ENCODE measurements around the gene ITGA4.

ITGA4 gene

DNA sequence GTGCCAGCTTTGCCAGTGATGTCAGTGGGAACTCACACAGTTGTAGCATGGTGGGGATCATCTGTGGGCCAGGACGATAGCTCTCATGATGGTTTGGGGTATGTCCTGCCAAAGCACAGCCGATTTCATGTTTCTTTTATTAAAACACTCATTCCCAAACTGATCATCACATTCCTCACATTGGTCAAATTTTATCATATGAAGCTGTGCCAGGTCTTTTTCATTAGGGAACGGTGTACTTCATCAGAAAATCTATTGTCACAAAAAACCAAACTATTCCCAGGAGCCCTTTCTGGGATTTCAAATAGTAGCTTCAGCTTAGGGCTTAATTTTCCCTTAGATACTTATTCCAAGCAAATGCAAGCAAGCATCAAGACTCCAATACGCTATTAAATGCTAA is 42.0 kb downstream of the ITGA4 start:
- DNase-seq (ENCODE audit: low read depth in 2 of 2, low spot score in 1 of 2): no peak

DNA sequence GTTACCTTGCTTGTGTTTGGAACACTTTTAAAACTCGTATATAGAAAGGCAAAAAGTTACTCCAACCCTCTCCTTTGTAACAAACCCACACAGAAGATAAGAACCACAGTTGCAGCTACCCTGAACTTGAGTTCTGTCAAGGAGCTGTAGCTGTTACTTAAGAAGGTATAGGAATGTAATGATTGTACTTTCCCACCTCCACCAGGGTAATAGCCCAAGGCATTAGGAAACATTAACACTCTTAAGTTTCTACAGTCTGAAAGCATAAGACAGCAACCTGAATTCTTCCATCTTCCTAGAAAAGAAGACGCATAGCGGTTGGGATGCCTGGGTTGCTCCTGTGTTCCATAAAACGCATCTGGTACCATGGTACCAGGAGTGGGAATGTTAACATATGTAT is 43.0 kb downstream of the ITGA4 start:
- DNase-seq (ENCODE audit: low read depth in 2 of 2, low spot score in 1 of 2): no peak

DNA sequence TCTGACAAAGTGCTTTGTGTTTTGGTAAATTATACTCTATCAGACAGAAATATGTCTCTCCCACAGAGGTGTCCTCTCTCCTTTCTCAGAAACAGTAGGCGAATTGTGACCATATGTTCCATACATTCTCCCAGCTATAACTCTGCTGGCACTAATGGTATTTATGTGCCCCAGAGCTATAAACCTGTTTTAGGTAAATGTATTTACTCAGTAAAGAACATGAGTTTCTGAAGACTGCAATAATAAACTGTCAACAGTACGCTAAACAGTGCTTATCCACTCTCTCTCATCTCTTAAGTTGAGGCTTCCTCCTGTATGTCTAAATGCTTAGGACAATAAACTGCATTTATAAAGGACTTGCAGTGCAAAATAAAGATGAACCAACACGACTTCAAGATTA is 58.5 kb downstream of the ITGA4 start:
- DNase-seq (ENCODE audit: low read depth in 2 of 2, low spot score in 1 of 2): no peak

DNA sequence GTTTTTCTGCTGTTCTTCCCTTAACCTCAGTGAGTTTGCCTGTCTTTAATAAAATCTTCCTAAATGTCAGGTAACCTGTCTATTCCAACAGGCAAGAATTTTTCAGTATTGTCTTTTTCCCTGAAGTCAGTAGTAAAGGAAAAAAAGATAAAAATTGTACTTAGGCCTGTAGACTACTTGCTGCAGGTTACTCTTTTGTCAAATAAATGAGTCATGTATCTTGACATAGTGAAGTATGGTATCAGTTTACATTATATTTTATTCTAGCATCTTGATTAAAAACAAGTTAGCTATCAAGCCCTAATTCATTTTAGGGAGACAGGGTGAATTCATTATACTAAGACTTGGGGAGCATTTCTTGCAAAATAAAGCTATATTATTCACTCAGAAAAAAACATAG is 59.8 kb downstream of the ITGA4 start:
- no peak for DNase-seq (ENCODE audit: low read depth in 2 of 2, low spot score in 1 of 2)

GRCh38 chr2:181517685-181518301 is 60.6 kb downstream of the ITGA4 start:
- no peak for DNase-seq (ENCODE audit: low read depth in 2 of 2, low spot score in 1 of 2)

GRCh38 chr2:181520253-181520652 is 63.1 kb downstream of the ITGA4 start:
- no peak for DNase-seq (ENCODE audit: low read depth in 2 of 2, low spot score in 1 of 2)

DNA sequence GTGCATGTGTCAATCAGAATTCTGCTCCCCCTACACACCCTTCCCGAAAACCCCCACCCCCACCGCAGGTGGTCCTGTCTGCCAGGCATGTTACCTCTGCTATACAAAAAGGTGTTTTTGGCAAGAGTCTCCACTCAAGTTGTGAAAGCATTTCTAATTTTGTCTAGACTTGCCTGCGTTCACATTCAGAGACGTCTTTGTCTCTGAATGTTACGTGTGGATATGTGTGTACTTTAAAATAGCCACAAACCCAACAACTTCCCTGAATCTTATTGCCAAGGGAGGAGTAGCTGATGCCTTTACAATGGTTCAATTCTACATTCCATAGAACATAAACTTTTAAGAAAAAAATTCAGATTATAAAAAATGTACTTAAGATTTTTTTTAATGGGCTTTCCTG is 66.6 kb downstream of the ITGA4 start:
- no peak for DNase-seq (ENCODE audit: low read depth in 2 of 2, low spot score in 1 of 2)

DNA sequence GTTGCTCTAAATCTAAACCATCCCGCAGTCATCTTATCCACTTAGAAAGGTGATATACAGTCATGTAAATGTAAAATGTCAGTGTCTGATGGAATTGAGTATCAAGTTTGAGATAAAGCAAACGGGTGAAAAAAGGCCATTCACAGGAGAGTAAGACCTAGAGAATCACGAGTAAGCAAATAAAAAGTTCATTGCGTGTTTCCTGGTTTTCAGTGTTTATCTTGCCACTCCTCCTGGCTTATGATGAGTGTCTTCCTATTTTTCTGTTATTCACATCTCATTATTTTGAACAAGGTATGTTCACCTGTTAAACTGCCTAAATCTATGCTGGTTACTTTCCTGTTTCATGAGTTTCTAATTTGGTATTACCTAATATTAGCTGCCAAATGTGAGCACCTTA is 68.8 kb downstream of the ITGA4 start:
- DNase-seq (ENCODE audit: low read depth in 2 of 2, low spot score in 1 of 2): no peak

- DNase-seq (ENCODE audit: low read depth in 2 of 2, low spot score in 1 of 2): no peak
These were observed 69.9 kb downstream of the ITGA4 start for GRCh38 chr2:181527058-181527457.

DNA sequence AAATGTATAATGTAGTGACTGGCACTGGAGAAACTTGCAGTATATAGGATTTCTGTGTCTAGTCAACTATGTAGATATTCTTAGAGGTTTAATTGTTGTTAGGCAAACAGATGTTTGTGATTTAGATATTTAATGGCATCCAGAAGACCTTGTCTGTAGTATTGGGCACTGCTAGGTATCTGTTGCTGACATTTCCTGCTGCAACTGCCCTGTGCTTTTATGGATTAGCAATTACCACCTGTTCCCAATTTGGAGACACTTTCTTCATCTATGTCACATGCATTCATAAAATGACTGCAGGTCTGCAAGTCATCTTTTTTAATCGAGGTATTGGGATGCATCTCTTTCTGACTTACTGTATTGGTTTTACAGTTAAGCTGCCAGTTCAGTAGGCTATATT is 71.3 kb downstream of the ITGA4 start:
- DNase-seq (ENCODE audit: low read depth in 2 of 2, low spot score in 1 of 2): no peak

- DNase-seq (ENCODE audit: low read depth in 2 of 2, low spot score in 1 of 2): no peak
These were observed 79.5 kb downstream of the ITGA4 start for GRCh38 chr2:181536730-181537129.

DNA sequence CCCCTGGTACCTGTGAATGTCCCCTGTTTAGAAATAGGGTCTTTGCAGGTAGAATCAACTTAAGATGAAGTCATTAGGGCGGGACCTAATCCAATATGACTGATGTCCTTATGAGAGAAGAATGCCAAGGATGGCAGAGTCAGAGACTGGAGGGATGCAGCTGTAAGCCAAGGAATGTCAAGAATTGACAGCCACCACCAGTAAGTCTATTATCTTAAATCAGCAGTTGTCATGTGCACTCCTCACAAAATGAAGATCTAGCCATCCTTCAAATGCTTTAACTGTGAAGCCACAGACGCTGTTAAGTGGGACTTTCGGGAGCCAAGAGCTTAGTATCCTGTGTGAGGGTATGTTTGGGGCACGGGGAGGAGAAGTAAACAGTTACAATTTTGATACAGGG is 83.2 kb downstream of the ITGA4 start:
- DNase-seq (ENCODE audit: low read depth in 2 of 2, low spot score in 1 of 2): no peak

- DNase-seq (ENCODE audit: low read depth in 2 of 2, low spot score in 1 of 2): no peak
These were observed 85.0 kb downstream of the ITGA4 start for GRCh38 chr2:181542170-181542569.

GRCh38 chr2:181546086-181546485 is 88.9 kb downstream of the ITGA4 start:
- no peak for DNase-seq (ENCODE audit: low read depth in 2 of 2, low spot score in 1 of 2)

GRCh38 chr2:181552808-181553207 is 95.6 kb downstream of the ITGA4 start:
- DNase-seq (ENCODE audit: low read depth in 2 of 2, low spot score in 1 of 2): no peak

- DNase-seq (ENCODE audit: low read depth in 2 of 2, low spot score in 1 of 2): no peak
These were observed 96.1 kb downstream of the ITGA4 start for GRCh38 chr2:181553244-181553643.

- no peak for DNase-seq (ENCODE audit: low read depth in 2 of 2, low spot score in 1 of 2)
These were observed 97.1 kb downstream of the ITGA4 start for GRCh38 chr2:181554061-181554830.

DNA sequence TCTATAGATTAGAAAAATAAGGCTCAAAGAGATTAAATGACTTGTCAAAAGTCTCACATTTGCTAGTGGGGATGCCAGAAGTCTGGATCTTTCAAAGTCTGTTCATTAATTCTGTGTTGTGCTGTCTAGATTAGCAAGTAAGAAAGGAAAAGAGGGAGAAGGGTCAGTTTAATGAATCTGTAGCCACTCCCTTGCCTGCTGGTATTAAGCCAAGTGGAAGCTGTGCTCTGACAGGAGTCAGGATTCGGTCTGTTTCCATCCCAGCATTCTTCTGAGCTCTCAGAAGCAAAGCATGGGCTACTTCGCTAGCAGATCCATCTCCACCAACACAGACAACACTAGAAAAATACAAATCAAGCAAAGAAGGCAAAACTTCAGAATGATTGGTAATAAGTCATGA is 101.2 kb downstream of the ITGA4 start:
- DNase-seq (ENCODE audit: low read depth in 2 of 2, low spot score in 1 of 2): no peak

DNA sequence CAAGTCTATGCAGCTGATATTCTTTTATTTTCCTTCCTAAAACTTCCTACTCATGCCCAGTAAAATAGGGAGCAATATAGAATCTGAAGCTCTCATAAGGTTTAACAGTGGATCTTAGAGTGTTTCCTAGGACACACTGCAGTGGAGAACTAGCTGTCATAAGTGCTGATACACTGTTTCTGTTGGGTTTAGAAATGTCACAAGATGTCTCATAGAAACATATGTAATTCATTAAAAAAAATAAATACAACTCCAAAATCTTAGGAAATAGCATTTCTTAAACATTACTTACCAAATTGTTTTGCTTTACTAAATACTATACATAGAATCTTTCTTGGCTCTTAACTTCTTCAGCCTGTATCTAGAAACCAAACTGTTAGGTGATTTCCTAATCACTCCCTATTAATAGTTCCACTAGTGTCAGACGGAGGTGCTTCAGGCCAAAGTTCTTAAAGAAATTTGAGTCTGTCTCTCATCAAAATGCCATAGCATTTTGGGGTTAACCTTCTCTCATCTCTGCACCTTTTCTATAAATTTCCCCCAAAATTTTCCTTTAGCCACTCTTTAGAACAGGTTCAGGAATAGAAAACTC is 106.0 kb downstream of the ITGA4 start:
- no peak for DNase-seq (ENCODE audit: low read depth in 2 of 2, low spot score in 1 of 2)

DNA sequence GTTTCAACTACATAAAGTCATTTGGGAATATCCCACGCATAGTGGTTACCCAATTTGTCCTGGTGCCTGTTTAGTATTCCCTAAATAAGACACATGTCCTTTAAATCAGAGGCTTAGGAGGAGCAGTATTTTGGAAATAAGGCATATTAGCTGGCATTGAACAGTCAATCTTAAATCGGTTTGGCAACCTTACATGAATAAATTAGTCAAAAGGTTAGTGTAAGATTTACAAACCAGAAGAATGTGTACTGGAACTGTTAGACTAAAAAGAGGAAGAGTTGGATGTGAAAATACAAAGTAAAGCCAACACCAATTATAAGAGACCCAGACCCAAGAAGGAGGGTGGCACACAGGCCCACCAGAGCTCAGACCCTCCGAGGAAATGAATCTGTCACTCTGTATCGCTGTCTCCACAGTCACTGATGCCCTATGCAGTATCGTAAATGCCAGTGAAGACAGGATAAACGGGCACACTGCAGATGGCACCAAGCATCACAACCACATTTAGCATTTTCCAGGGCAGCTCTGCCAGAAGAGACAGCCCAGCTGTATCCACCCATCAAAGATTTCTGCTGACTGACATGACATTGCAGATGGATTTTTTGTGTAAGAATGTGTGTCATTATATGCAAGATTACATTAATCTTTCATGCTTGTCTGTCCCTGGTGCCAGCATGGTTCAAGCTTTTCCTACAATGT is 109.3 kb downstream of the ITGA4 start:
- DNase-seq (ENCODE audit: low read depth in 2 of 2, low spot score in 1 of 2): no peak

DNA sequence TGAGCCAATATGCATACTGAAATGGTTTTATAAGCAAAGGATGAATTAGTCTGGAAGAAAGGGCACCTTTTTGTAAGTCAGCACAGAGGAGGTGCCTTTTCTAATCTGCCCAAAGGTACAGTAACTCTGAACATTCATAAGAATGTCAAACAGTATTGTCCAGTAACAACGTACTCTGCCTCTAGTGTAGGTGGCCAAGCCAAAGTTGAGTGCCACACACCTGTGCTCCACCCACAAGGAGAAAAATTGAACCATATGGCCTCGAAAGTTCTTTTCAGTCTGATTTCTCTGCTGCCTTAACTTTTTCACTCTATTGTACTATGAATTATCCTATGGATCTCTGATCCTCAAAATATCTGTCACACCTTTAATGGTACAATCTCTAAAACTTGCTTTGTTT is 112.9 kb downstream of the ITGA4 start:
- DNase-seq (ENCODE audit: low read depth in 2 of 2, low spot score in 1 of 2): no peak

Data from stimulated activated CD8-positive, alpha-beta memory T cell treated with anti-CD3 and anti-CD28 coated beads, Interleukin-4, amount 100 ng/mL, for 1 hour (primary cell).